ENCODE results near the gene SPRR5.

DNA sequence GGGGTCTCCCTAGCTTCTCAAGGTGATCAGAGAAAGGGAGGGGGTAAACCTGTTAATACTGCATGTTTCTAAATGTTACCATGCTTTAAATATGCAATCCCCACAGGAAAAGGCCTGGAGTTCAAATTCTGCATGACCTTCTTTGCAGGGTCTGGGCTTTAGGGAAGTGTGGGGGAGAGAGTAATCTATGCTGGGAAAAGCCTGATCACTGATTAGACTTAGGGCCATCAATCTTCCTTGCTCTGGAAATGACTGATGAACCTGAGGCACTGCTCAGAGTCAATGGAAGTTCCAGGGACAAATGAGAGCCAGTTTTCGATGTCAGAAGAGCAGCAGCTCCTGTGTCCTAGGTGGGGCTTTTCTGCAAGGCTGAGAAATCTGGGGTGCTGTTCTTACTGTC lies 33.7 kb downstream of the SPRR5 start:
- no peak for TF ChIP-seq POLR2A (IDR thresholded peaks at IDR 0.05; ENCODE audit: low read depth, low read length)
- TF ChIP-seq EZH2 (IDR thresholded peaks at IDR 0.05; ENCODE audit: borderline replicate concordance, low read depth, low read length, severe bottlenecking), result no peak
- TF ChIP-seq POLR2AphosphoS5 (IDR thresholded peaks at IDR 0.05; ENCODE audit: insufficient read depth, low read depth, low read length), result no peak
- TF ChIP-seq CTCF (IDR thresholded peaks at IDR 0.05; ENCODE audit: extremely low read depth in 1 of 2, insufficient read depth in 1 of 2, low read depth in 1 of 2, low read length in 2 of 2), result no peak
- no peak for TF ChIP-seq GATA2 (IDR thresholded peaks at IDR 0.05; ENCODE audit: insufficient read depth, insufficient read length, low read depth, low read length)
- no peak for TF ChIP-seq MAX (IDR thresholded peaks at IDR 0.05; ENCODE audit: insufficient read depth, insufficient read length)
- no peak for TF ChIP-seq FOS (IDR thresholded peaks at IDR 0.05; ENCODE audit: borderline replicate concordance, insufficient read depth, low read length)

Measured in endothelial cell of umbilical vein (primary cell).